Fibroblast of peridontal ligament (primary cell): Measurements from ENCODE around the gene MLST8.
A peak's percentile ranks its signal among the peaks of the same experiment; 100 is the strongest.
"Not testable (repeated sequence)": the region's sequence is repeated elsewhere in the genome, so short reads cannot be mapped to it uniquely, and the experiment has no call there.

Experiments
- DNase-seq: peaks from one replicate; pipeline ENCODE4 v3.0.0-alpha.2; 2010; ENCODE audit errors: extremely low read depth

MLST8 gene

DNA sequence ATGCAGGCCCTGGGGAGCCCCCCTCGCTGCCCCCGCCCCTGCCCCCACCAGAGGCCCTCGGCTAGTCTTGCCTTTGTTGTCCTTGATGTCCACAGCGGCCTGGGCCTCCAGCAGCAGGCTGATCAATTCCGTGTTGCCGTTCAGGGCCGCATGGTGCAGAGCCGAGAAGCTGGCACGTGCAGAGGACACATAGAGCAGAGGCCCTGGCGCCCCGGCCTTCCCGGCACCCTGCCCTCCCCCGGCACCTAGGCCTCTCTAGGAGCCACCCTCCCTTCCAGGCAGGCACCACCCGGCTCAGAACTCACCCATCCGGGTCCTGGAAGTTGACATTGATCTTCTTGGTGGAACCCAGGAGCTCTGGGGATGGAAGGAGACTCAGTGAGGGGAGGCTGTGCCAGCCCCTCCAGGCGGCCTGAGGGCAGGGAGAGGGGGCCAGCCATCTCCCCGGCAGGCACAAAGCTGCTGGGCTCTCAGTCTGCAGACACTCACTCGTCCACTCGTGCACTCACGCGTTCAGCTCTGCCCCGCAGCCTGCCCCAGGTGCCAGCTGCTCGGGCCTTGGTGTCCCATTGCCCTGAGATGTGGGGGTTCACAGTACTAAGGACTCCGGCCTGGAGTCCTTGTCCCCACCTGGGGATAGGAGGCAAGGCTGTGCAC, 15.1 kb upstream of the MLST8 start:
- DNase-seq, result no peak

DNA sequence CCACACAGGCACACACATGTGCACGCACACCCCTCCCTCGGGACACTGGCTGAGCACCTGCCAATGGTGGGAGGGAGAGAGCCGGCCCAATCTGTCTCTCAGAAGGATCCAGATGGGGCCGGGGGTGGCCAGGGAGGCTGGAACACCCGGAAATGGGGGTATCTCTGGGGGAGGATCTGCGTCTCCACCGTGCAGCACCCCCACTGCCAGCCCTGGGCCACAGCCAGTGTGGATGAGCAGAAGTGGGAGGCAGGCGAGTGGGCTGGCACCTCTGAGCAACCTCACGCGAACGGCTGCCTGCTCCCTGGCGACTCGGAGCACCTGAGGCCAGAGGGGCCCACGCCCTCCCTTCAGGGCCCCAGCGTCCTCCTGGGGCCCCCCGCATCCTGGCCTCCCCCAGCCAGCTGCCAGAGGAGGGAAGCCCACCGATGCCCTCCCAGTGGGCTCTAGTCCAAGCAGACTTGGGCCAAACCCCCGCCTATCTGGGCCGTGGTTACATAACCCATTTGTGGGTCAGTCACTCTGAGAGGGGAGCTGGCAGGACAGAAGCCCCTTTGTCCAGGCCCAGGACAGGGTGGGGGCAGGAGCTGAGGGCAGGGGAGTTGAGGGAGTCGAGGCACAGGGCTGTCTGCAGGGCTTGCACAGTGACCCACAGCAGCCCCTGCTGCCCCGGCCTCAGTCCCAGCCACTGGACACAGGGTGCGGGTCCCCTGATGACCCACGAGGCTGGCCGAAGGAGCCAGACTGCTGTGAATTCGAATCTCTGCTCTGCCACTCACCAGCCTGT, 14.4 kb upstream of the MLST8 start:
- DNase-seq, result no peak

DNA sequence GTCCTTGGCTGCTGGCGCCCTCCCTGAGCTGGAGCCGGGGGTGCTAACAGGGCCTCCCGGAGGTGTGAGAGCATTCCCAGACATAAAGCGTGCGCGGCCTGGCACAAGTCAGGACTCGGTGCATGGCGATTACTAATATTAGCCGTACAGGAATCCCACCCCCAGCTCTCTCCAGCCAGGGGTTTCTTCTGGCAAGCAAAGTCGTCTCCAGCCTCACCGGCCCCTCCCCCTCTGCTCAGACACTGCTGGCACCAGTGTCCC, 13.9 kb upstream of the MLST8 start:
- DNase-seq, result no peak

DNA sequence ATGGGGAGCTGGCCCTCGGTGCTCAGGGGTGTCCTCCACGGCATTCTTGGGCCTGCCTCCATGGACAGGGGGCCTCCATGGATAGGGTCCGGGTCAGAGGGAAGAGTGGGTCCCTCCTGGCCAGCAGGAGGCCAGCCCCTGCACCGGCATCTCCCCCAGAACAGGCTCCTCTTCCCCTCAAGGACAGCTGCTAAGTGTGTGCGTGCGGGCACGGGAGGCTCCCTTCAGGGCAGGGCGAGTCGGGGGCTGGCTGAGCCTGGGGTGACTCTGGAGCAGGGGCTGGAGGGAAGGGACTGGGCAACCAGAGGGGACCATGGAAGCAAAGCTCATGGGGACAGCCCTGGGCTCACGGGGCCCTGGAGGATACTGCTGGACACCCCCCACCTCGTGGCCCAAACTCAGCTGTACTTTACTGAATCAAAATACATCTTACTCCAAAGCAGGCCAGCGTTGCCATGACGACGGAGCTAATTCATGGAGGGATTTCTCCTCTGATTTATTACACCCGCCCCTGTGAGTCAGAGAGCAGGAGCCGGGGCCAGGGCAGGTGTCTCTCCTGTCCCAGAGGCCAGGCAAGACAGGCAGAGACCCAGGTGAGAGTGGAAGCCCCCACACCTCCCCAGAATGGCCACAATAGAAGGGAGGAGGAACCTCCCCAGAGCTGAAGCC, 11.0 kb upstream of the MLST8 start:
- DNase-seq, result peak; percentile 21

DNA sequence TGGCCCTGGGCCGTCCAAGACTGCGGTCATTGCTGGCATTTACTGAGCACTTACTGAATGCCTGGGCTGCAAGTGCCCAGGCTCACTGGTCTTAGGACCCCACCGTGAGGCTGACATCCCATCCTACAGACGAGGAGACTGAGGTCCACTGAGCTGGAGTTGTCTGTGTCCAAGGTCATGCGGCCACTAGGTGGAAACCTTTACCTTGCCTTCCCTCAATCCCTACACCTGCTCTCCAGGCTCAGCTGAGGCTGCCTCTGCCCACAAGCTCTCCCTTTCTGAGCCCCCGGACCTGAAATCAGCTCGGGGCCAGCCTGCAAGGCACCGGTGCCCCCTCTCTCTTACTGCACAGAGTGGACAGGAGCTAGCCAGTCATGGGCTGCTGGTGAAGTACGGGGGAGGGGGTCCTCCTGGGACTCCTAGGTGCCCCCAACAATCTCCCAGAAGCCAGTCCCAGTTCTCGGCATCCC, 10.4 kb upstream of the MLST8 start:
- peak; percentile 29 for DNase-seq

DNA sequence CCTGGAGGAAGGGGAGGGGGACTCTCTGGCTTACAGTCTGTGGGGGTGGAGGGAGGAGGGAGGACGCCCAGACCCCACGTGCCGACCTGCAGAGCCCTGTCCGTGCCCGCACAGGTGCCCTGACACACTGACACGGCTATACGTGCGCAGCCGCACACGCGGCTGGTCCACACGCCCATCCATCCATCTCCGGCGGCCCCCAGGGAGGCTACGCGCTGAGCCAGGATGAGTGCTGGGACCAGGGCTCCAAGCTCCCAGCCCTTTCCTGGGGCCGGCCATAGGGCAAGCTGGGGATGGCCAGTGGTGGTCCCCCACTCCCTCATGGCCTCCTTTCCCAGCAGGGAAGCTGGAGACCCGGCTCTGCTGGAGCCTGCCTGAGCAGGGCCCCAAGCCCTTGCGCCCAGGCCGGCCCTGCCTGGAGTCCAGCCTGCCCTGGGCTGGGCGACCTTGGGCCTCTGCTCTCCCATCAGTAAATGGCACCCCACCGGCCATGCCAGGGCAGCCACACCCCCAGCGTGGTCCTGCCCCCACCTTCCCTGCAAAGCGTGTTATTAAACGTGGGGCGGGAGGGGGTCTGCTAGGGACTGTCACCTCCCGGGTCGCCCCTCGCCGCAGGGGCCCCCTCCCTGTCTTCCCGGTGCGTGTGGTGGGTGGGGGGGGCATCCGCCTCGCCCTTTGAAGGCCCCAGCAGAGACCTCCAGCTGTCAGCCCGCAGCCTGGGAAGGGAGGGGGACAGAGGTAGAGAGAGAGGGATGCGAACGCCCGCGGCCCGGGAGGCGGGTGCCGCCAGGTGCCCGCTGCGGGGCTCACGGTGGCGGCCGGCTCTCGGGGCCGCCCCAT, 9.7 kb upstream of the MLST8 start:
- no peak for DNase-seq

DNA sequence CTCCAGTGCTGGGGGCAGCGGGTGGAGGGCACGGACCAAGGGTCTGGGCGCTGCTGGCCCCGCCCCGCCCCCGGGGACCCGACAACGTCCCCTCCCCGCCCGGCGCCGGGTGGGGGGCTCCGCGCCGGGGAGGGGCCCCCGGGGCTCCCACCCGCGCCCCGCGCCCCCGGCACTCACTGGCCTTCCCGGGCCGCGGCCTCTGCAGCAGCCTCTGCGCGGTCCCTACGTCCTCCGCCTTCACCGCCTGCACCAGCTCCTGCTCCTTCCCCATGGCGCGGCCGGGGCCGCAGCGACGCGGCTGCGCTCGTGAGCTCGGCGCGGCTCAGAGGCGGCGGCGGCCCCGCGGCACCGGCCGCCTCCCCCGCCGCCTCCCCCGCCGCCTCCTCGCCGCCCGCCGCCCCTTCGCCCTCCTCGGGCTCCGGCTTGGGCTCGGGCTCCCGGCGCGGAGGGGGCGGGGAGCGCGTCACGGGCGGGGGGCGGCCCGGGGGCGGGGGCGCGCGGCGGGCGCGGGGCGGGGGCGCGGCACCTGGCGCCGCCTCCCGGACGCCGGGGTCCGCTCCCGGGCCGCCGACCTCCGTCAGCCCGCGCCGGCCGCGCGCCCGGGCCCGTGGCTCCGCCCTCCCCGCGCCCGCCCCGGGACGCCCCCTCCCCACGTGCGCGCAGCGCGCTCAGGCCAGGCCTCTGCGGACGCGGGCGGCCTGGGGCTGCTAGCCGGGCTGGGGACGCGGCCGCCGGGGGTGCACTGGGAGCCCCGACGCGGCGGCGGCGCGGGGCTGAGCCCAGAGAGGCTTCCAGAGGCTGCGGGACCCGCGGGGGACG, 8.9 kb upstream of the MLST8 start, which contains the start of gene CASKIN1:
Gene CASKIN1, minus strand, starts transcription at position 444 of the 819 bp plus-strand sequence. Its CDS starts 173 bp downstream, at position 271.
- DNase-seq, result no peak

DNA sequence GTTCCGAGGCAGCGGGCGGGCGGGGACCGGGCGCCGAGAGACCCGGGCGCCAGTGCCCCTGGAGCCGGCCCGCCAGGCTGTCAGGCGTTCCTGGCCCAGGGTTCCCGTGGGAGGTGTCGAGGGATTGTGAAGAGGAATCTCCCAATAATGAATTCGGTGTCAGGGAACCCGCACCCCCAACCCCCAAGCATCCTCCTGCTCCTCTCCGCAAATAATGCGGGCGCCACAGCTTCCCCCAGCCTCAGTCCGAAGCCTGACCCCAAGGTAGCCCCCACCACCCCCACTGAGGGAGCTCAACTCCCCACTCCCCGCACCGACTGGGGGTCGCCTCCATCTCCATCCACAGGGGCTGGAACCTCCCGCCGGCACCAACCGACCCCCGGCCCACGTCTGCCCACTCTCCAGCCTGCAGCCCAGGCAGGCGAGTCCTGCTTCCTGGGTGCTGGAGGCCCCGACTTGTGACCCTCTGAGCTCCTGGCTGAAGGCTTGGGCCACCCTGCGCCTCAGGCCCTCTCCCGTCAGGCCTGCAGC, 8.2 kb upstream of the MLST8 start:
- DNase-seq, result no peak

DNA sequence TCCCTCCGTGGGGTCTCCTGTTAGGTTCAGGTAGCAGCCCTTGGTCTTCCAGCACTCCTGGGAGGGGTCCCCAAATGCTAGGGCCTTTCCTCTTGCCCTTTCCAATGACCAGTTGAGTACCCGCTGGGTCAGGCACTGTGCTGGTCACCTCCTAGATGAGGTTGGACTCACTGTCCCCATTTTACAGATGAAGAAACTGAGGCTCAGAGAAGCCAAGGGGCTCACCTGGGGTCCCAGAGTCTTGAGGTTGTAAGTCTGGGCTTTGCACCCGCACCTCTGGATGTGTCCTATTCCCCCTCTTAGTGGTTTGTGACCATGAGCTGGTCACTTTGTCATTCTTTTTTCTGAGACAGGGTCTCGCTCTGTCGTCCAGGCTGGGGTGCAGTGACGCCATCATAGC, 7.5 kb upstream of the MLST8 start:
- no peak for DNase-seq

DNA sequence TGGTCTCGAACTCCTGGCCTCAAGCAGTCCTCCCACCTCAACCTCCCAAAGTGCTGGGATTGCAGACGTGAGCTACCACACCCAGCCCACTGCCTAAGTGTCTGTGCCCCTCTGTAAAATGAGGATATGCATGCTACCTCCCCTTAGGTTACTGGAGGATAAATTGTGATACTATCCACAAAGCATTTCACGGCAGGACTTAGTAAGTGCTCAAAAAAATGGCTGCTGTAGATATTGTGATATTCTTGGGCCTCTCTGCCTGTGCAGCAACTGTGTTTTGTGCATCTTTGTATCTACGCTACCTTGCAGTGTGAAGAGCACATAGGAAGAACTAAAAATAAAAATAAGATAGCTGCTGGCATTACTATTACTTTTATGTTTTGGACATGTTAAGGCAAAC, 7.0 kb upstream of the MLST8 start:
- no peak for DNase-seq

DNA sequence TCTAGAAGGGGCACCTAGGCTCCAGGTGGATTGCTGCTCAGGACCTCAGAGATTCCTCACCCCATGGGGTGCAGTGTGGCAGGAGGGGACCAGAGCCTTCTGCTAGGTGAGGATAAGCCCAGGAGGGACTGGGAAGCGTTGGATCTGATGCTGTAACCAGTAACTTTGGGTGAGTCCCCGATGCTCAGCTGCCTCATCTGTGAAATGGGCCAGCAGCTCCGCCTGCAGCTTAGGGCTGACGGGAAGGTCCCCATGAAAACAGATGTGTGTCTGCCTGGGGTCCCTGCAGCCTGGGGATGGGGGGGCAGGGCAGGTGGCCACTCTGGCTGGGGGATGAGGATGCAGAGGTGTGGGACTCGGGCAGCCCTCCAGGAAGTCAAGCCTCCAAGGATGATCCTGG, 6.2 kb upstream of the MLST8 start:
- DNase-seq, result no peak

DNA sequence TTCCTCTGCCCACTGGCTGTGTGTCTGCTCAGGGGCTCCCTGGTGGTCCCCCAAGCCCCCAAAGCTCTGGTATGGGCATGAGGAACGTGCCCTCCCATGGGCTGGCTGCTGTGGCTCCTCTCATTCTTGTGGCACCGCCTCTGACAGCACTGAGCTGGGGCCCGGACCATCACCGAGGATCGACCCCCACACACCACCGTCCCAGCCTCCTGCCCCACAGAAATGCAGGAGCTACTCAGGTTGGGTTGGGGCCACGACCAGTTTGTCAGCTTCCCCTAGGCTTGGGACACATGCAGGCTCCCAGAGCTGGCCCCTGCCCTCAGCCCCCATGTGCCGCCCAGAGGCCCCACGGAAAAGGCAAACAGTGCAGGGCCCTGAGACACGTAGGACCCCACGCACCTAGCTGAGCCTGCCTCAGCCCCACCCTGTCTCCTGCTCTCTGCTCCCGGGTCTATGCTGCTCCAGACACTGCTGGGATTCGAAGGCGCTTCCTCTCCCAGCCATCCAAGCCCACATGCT, 5.6 kb upstream of the MLST8 start:
- DNase-seq, result no peak

DNA sequence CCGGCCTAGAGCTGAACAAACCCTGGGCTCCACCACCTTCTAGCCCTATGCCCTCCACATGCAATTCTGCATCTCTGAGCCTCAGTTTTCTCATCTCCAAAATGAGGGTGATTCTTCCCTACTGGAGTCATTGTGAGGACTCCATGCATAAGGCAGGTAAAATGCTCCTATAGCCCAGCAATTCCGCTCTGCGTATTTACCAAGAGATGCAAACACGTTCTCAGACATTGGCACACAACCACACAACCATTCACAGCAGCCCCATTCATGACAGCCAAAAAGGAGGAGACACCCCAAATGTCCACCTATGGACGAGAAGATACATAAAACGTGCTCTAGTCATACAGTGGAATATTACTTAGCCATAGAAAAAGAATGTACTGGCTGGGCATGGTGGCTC, 4.9 kb upstream of the MLST8 start:
- no peak for DNase-seq

DNA sequence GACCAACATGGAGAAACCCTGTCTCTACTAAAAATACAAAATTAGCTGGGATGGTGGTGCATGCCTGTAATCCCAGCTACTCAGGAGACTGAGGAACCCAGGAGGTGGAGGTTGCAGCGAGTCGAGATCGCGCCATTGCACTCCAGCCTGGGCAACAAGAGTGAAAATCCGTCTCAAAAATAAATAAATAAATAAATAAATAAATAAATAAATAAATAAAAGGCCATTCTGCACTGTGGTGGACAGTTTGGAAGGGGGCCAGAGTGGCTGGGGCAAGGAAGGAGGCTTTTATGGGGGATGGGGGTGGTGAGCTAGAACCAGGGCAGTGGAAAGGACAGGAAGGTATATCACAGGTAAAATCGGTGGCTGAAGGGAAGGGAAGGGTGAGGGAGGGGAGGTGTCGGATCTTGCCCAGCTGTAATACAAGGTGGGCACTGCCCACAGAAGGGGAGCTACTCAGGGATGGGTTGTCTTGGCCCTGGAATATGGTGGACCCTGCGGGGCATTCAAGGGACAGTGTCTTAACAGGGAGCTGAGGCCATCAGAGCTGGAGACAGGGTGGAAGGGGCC, 2.0 kb upstream of the MLST8 start:
- not testable (repeated sequence) for DNase-seq

DNA sequence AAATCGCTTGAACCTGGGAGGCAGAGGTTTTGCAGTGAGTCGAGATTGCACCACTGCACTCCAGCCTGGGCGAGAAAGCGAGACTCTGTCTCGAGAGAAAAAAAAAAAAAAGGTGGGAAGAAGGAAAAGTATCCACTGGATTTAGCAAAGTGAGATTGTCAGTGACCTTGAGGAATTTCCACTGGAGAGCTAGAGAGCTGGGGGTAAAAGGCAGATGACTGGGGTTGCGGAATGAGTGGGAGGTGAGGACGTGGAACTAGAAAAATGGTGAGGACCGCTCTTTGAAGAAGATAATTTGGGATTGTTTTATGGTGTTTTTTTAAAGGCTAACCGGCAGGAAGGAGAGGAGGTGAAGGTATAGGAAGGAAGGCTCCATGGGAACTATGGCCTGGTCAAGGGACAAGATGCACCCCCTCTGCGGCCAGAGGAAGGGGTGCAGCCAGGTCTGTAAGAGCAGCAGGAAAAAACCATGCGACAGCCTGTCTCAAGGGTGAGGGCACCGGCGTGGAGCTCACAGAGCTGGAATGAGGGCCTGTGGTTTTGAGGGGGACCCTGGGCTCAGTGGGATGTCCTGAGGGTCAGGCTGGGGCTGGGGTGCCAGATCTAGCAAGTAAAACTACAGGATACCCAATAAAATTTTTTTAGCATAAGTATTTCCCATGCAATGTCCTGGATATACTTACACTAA, 694 bp upstream of the MLST8 start:
- no peak for DNase-seq

DNA sequence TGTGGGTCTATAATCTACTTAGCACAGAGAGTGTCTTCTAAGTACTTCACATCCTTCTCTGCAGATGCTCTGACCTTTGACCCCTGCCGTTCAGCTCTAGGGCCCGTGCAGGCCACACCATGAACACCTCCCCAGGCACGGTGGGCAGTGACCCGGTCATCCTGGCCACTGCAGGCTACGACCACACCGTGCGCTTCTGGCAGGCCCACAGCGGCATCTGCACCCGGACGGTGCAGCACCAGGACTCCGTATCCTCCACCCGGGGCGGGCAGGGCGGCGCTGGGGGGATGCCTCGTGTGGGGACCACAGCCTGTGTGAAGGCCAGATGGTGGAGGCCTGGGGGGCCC, 686 bp downstream of the MLST8 start:
- DNase-seq, result no peak

DNA sequence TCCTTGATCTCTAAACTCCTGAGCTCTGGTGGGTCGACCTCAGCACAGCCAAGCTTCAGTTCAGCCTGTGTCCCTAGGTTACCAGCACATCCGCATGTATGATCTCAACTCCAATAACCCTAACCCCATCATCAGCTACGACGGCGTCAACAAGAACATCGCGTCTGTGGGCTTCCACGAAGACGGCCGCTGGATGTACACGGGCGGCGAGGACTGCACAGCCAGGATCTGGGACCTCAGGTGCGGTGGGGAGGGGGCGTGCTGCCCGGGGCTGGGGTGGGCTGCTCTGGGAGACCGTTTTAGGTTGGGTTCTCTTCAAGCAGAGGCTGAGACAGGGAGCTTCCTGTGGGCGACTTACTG, 1.1 kb downstream of the MLST8 start:
- no peak for DNase-seq

DNA sequence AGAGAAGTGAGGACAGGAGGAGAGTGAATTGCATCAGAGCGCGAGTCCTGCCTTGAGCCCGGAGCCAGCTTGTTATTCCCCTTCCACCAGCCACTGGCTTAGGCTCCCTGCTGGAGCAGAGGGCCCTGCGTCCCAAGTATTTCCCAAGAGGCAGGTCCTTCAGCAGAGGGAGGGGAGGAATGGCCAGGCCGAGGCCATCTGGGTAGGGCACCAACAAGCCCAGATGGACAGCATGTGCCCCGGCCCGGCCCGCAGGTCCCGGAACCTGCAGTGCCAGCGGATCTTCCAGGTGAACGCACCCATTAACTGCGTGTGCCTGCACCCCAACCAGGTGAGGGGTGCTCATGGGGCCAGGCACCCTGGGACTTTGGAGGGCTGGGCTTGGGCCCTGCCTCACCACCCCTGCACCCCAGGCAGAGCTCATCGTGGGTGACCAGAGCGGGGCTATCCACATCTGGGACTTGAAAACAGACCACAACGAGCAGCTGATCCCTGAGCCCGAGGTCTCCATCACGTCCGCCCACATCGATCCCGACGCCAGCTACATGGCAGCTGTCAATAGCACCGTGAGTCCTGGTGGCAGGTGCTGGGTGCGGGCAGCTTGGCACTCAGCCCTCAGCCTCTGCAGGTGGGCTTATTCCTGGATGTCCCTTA, 1.7 kb downstream of the MLST8 start:
- DNase-seq, result no peak

DNA sequence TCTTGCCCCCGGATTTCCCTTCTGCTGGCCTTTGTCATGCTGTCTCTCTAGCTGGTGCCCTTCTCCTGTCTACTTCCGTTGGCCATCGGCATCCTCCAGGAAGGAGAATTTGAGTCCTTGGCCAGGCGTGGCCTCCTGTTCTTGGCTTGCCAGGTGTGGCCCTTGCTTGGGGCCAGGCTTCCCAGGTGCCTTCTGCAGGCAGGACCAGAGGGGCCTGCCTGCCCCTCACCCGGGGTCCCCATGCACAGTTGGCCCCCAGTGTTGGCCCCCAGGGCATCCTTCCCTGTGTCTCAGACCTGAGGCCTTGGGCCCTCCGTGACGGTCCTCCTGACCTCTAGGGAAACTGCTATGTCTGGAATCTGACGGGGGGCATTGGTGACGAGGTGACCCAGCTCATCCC, 2.6 kb downstream of the MLST8 start:
- no peak for DNase-seq

DNA sequence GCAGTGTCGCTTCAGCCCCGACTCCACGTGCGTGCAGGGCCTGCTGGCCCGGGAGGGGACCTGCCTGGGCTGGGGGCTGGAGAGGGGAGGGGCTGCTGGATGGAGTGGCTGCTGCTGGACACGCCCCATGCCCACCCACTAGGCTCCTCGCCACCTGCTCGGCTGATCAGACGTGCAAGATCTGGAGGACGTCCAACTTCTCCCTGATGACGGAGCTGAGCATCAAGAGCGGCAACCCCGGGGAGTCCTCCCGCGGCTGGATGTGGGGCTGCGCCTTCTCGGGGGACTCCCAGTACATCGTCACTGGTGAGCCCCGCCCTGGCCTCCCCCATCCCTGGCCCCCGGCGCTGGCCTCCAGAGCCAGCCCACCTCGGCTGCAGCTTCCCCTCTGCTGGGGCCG, 3.1 kb downstream of the MLST8 start:
- DNase-seq, result no peak
